ENCODE measurements around the gene MAGOH. TPM values are rescaled to one million over a fixed set of nuclear protein-coding genes. Genes with fewer than 3 reads are reported as not detected.
A peak's percentile ranks its signal among the peaks of the same experiment; 100 is the strongest.

Gene MAGOH
- total RNA-seq, 1 experiment from 2014 or later: 121 TPM

DNA sequence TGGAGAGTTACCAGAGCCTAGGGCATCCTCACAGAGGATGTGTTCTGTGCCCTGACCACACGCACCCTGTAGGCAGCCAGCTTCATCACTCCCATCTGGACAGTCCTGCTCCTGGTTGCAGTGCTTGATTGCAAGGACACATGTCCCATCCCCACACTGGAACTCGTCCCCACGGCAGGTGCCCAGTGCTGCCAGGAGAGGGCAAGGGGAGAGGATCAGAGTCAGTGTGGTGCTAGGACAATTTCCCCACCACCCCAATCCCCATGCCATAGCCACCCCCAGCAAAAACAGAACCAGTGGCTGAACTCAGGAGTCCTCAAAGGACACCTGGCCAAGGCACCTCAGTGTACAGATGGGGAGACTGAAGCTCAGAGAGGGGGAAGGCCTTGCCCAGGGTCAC is 37.2 kb upstream of the MAGOH start:
- DNase-seq: no peak
- H3K36me3 ChIP-seq: peaks cover 5% of the 10 kb centered on the region
- H3K27me3 ChIP-seq: no peaks in the 10 kb centered on the region
- no peak overlapping the region for H3K27ac ChIP-seq
- H3K9me3 ChIP-seq (replicated peaks): no peaks in the 10 kb centered on the region
- H3K4me3 ChIP-seq: no peak overlapping the region
- H3K4me1 ChIP-seq: no peaks in the 10 kb centered on the region

DNA sequence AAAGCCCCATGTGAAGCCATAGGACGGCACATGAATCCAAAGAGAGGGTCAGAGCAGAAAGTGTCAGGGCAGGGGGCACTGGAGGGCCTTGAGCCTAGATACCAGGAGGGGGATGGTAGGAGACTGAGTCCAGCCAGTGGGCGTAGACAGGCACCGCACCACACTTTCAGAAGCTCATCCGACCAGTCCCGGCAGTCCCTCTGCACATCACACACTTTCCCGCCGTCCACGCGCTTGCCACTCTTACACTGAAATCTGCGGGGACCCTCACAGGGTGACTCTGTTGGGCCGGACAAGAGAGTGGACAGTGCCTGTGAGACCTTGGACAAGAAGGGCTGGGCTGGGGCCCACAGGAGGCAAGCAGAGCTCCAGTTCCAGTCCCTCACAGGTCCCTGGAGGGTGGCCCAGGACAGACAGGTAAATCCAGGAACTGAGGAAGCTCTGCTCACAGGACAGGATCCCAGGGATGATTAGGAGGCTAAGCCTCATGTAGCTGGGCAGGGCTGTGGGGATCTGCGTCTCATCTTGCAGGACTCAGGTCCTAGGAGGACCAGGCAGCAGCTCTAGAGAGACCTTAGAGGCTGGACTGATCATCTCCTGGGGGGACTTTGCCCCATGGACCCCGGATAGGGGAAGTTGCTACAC is 36.3 kb upstream of the MAGOH start:
- DNase-seq: no peak

DNA sequence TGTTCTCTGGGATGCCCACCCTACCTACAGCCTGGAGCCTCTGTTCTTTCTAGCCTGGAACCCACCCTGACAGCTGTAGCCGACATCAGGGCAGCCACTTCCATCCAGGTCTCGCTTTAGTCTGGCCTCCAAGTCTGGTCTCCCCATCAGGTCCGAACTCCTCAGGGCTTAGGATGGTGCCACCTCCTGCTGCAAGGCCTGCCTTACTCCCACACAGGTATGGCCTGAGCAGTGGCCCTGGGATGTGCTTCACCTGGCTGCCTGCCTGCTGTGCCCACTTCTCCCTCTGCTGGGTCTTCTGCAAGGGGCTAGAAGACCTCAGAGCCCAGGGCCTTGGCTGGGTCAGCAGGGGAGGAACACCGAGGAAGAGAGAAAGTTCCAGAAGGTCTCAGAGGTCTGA is 35.7 kb upstream of the MAGOH start:
- no peak for DNase-seq
- Histone ChIP-seq H3K27me3 (no peaks in the 10 kb centered on the region), H3K27ac (no peak overlapping the region), H3K4me3 (no peak overlapping the region), H3K36me3 (peaks cover 6% of the 10 kb centered on the region), H3K4me1 (no peaks in the 10 kb centered on the region), H3K9me3 (replicated peaks) (no peaks in the 10 kb centered on the region)

More for the DNA sequence above, 36.3 kb upstream of the MAGOH start:
- H3K36me3 ChIP-seq: peaks cover 6% of the 10 kb centered on the region
- no peak overlapping the region for H3K27ac ChIP-seq
- H3K27me3 ChIP-seq: no peaks in the 10 kb centered on the region
- H3K4me3 ChIP-seq: no peak overlapping the region
- no peaks in the 10 kb centered on the region for H3K4me1 ChIP-seq
- H3K9me3 ChIP-seq (replicated peaks): no peaks in the 10 kb centered on the region

DNA sequence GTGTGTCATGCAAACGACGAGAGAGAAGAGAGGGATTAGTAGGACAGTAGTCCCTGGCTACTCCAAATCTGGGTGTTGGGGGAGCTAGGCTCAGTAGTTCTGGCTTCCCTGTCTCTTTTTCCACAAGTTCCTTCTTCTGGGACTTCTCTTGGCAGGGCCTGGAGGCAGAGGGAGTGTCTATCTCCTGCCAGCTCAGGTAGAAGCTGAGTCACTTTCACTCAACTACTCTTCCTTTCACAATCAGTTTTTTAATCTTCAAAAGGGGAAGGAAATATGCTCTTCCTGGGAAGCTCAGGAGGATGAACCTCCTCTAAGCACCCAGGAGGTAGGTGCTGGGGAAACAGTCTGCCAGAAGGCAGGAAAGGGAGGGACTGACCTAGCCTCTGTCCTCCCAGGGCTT is 35.2 kb upstream of the MAGOH start:
- peaks cover 9% of the 10 kb centered on the region for H3K36me3 ChIP-seq
- no peaks in the 10 kb centered on the region for H3K4me1 ChIP-seq
- no peaks in the 10 kb centered on the region for H3K9me3 ChIP-seq (replicated peaks)
- no peak overlapping the region for H3K4me3 ChIP-seq
- no peaks in the 10 kb centered on the region for H3K27me3 ChIP-seq
- no peak for DNase-seq
- no peak overlapping the region for H3K27ac ChIP-seq

DNA sequence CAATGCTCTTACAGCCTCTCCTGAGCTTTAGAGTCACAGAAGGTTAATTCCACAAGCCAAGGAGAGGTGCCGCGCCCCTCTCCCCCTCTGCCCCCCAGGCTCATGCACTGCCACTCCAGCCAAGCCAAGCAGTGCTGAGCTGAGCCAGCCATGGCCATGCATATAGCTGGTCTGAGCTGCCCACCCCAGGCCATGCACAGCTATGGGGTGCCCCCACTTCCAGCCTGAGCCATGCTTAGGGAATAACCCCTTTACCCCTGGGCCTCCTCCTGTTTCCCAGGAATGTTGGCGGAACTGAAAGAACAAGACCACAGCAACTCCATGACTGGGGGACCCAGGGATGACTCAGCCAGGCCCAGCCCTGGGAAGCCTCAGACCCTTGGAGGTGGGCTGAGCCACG is 34.0 kb upstream of the MAGOH start:
- Histone ChIP-seq H3K4me1 (no peaks in the 10 kb centered on the region), H3K4me3 (no peak overlapping the region), H3K27me3 (no peaks in the 10 kb centered on the region), H3K9me3 (replicated peaks) (no peaks in the 10 kb centered on the region), H3K36me3 (peaks cover 9% of the 10 kb centered on the region), H3K27ac (no peak overlapping the region)
- no peak for DNase-seq

DNA sequence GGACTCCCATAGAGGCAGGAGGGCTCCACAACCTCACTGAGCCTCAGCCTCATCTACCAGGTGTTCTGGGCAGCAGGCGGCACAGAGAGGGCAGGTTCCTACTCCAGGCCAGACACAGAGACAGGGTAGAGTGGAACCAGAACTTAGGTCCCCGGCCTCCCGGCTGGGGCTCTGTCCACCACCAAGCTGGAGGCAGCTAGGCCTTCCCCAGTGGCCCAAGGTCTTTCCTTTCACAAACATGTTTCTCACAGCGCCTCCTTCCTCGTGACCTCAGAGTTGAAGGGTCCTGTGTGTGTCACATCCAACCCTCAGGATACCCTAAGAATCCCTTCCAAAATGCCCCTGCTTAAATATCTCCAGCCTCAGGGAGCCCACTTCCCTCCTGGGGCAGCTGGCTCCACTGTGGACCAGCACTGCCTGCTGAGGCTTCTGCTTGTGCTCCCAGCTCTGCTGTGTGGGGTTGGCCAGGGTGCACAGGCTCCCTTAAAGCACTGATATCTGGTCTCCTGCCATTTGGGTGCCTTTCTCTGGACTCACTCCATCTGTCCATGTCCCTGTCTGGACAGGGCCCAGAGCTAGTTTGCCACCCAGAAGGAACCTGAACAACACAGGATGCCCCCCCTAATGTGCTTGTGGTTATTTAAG is 33.2 kb upstream of the MAGOH start:
- Histone ChIP-seq H3K4me3 (no peak overlapping the region), H3K36me3 (peaks cover 9% of the 10 kb centered on the region), H3K9me3 (replicated peaks) (no peaks in the 10 kb centered on the region), H3K4me1 (no peaks in the 10 kb centered on the region), H3K27me3 (no peaks in the 10 kb centered on the region), H3K27ac (no peak overlapping the region)
- no peak for DNase-seq

DNA sequence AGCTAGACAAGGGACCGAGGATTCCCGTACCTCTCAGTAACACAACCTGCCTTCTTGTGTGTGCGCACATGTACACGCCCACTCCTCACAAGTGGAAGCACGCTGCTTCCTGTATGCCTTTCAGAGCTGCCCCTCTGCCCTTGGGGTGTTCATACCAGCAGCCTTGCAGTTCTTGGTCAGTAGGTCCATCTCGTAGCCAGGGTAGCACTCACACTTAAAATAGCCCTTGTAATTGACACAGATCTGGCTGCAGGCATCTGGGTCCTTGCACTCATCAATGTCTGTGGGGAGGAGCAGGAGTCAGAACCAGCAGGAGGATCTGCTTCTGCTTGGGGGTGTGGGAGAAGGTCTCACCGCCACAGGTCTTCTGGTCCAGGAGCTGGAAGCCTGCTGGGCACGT is 32.6 kb upstream of the MAGOH start:
- no peak overlapping the region for H3K27ac ChIP-seq
- no peaks in the 10 kb centered on the region for H3K27me3 ChIP-seq
- H3K4me1 ChIP-seq: no peaks in the 10 kb centered on the region
- H3K9me3 ChIP-seq (replicated peaks): no peaks in the 10 kb centered on the region
- peaks cover 9% of the 10 kb centered on the region for H3K36me3 ChIP-seq
- DNase-seq: no peak
- H3K4me3 ChIP-seq: no peak overlapping the region

DNA sequence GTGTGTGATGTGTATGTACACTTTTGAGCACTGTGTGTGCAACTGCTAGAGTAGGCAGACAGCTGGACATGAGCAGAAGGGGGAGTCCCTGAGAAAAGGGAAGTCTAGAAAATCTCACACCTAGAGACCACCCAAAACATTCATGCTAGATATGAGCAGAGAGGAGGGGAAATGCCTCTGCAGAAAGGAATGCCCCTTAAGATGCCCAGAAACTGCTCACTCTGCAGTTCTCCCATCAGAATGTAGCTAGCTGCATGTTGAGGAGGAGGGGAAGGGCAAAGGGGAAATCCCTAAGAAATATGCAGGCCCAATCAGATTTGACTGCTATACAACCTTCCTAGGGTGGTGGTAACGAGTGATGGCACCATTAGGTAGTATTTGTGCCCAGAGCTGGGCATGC is 31.8 kb upstream of the MAGOH start:
- no peaks in the 10 kb centered on the region for H3K27me3 ChIP-seq
- H3K27ac ChIP-seq: no peak overlapping the region
- DNase-seq: no peak
- no peaks in the 10 kb centered on the region for H3K9me3 ChIP-seq (replicated peaks)
- H3K4me1 ChIP-seq: no peaks in the 10 kb centered on the region
- no peak overlapping the region for H3K4me3 ChIP-seq
- peaks cover 9% of the 10 kb centered on the region for H3K36me3 ChIP-seq

DNA sequence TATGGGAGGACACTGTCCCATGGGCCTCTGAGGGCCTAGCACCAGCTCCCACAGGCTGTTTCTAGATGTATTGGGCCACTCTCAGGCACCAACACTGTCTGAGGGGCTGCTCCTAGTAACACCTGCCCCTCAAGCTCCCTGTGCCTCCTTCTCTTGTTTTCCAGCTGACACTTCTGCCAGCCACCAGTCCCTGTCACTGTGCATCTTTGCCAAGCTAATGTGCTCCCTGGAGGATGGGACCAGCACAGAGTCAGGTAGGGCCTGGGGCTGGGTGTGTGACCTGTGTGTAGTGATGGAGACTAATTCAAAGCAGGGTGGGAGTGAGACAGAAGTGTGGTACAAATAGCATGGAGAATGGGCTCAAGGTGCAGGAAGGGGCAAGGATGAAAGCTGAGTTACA is 29.4 kb upstream of the MAGOH start:
- Histone ChIP-seq H3K9me3 (replicated peaks) (no peaks in the 10 kb centered on the region), H3K4me3 (no peak overlapping the region), H3K4me1 (no peaks in the 10 kb centered on the region), H3K36me3 (peaks cover 16% of the 10 kb centered on the region), H3K27ac (no peak overlapping the region), H3K27me3 (no peaks in the 10 kb centered on the region)
- DNase-seq: no peak

DNA sequence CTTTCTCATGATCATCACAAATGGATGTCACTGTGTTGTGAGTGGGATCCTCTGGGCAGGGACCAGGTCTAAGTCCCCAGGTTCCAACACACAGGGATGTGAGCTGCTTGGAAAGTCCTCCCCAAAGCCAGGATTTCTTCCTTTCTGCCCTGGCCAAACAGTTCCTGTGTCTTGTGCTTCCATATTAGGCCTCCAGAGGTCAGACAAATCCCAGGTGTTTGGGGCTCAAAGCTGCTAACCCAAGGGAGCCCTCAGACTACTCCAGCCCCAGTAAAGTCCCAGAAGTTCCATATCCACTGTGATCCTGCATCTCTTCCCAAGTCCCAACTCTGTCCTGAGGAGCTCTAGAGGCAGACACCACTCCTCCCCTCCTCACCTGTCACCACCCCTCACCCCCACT is 27.7 kb upstream of the MAGOH start:
- Histone ChIP-seq H3K27ac (no peak overlapping the region), H3K9me3 (replicated peaks) (no peaks in the 10 kb centered on the region), H3K36me3 (peaks cover 19% of the 10 kb centered on the region; the same call in 1 of the 2 replicates), H3K27me3 (no peaks in the 10 kb centered on the region), H3K4me3 (no peak overlapping the region), H3K4me1 (no peaks in the 10 kb centered on the region)
- DNase-seq: peak in 1 of 2 experiments; percentile 49

DNA sequence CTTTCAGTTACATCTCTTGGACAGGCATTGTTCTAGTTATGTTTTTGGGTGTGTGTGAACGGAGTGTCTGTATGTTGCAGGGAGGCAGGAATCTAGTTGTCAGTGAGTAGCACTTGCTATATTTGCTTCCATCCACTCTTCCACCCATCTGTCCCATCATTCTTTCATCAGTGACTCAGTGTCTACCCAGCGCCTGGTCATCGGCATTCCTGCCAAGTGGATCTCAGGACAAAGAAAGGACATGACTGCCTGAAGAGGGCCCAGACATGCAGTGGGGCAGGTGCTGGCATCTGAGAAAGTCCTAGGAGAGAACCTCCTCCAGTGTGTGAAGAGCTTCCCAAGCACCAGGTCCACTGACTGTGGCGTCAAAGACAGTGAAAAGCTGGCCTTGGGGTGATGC is 27.3 kb upstream of the MAGOH start:
- H3K4me1 ChIP-seq: no peaks in the 10 kb centered on the region
- no peak overlapping the region for H3K4me3 ChIP-seq
- no peaks in the 10 kb centered on the region for H3K27me3 ChIP-seq
- H3K27ac ChIP-seq: no peak overlapping the region
- H3K36me3 ChIP-seq: peaks cover 20% of the 10 kb centered on the region; the same call in 1 of the 2 replicates
- DNase-seq: no peak
- no peaks in the 10 kb centered on the region for H3K9me3 ChIP-seq (replicated peaks)

DNA sequence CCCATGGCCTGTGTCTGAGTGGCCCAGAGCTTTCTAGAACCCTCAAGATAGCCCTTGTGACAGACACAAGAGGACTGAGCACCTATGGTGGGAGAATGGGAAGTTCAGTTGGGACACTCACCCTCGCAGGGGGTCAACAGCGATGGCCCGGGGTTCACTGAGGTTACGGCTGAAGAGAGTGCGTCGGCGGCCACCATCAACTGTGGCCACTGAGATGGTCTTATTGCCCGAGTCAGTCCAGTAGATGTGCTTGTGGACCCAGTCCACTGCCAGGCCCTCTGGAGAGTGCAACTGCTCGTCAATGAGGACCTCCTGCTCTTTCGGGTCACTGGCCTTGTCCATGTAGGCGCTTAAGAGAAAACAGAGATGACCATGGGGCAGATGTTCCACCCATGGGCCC is 25.7 kb upstream of the MAGOH start:
- H3K36me3 ChIP-seq: peaks cover 21% of the 10 kb centered on the region; the same call in 1 of the 2 replicates
- H3K4me3 ChIP-seq: no peak overlapping the region
- H3K27me3 ChIP-seq: no peaks in the 10 kb centered on the region
- no peaks in the 10 kb centered on the region for H3K4me1 ChIP-seq
- no peak for DNase-seq
- H3K9me3 ChIP-seq (replicated peaks): no peaks in the 10 kb centered on the region
- H3K27ac ChIP-seq: no peak overlapping the region

DNA sequence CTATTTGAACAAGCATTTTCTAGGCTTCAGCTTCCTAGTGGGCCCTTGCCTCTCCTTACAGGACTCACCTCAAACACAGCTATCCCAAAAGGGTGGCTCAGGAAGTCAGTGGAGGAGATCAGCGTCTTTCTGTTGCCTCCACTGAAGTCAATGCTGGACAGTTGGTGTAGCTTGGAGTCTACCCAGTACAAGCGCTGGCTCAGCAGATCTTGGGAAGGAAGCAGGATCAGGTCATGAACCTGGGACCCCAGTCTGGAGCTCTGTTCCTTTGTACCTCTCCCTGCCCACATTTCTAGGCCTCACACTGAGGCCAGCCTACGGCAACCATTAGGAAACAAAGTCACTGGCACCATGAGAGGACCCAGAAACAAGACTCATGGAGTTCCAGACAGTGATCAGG is 23.7 kb upstream of the MAGOH start:
- no peak for DNase-seq
- Histone ChIP-seq H3K9me3 (replicated peaks) (no peaks in the 10 kb centered on the region), H3K27ac (no peak overlapping the region), H3K4me1 (no peaks in the 10 kb centered on the region), H3K27me3 (no peaks in the 10 kb centered on the region), H3K36me3 (peaks cover 21% of the 10 kb centered on the region; the same call in 1 of the 2 replicates), H3K4me3 (no peak overlapping the region)

DNA sequence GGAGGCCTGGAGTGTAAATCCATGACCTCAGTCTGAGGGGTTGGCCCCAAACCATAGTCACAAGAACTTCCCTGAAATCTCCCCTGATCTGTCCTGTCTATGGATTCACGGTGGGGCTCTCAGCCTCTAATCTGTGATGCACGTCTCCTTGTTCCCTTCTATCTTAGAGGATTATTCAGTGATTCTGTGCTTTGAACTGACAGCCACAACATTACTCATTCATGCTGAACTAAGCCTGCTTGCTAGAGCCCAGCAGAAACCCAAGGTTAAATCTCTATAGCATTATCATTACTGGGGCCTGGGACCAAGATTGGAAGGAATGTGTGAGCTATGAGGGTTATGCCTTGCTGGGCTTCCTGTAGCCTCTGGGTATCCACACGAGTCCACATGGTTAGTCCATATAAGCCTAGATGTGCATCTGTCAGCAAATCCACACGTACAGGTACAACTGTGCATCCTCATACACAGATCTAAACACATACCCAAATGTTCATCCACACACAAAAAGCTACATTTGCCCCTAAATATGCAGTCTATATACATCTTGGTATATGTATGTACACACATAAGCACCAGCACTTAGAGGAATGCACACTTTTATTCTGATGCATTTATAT is 22.4 kb upstream of the MAGOH start:
- H3K27me3 ChIP-seq: no peaks in the 10 kb centered on the region
- peaks cover 21% of the 10 kb centered on the region; the same call in 1 of the 2 replicates for H3K36me3 ChIP-seq
- H3K4me3 ChIP-seq: no peak overlapping the region
- H3K27ac ChIP-seq: no peak overlapping the region
- no peaks in the 10 kb centered on the region for H3K9me3 ChIP-seq (replicated peaks)
- no peaks in the 10 kb centered on the region for H3K4me1 ChIP-seq
- no peak for DNase-seq

DNA sequence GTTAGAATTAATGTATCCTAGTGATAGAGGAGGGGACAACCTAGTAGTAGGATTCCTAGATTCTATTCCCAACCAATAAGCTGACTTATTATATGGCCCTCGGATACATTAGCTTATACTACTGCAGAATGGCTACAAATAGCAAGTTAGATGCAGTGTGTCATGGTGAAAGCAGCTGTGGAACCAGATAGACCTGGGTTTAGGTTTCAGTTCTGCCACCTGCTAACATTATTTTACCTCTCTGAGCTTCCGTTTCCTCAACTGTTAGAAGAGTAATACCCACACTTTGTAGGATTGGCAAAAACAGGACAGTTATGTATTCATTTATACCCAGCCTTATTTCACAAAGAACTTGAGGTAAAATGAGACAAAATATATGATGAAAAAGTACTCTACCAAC is 21.6 kb upstream of the MAGOH start:
- H3K4me3 ChIP-seq: no peak overlapping the region
- no peak for DNase-seq
- no peaks in the 10 kb centered on the region for H3K9me3 ChIP-seq (replicated peaks)
- H3K4me1 ChIP-seq: no peaks in the 10 kb centered on the region
- H3K36me3 ChIP-seq: peaks cover 21% of the 10 kb centered on the region; the same call in 1 of the 2 replicates
- H3K27me3 ChIP-seq: no peaks in the 10 kb centered on the region
- H3K27ac ChIP-seq: no peak overlapping the region

Data from SJCRH30 (cell line).